Hepatic stellate cell (primary cell): ENCODE measurements around the gene FBXL4.

Experiments
- DNase-seq: peaks from one replicate; pipeline ENCODE4 v3.0.0; 2011; ENCODE audit warnings: low spot score

FBXL4 gene

GRCh38 chr6:98880486-98880885 lies 67.3 kb downstream of the FBXL4 start:
- DNase-seq, result no peak

GRCh38 chr6:98877250-98877649 lies 70.5 kb downstream of the FBXL4 start:
- no peak for DNase-seq

GRCh38 chr6:98875375-98875774 lies 72.4 kb downstream of the FBXL4 start:
- no peak for DNase-seq

GRCh38 chr6:98871821-98872220 lies 75.9 kb downstream of the FBXL4 start:
- DNase-seq, result no peak

- DNase-seq, result no peak
These were observed 76.7 kb downstream of the FBXL4 start for GRCh38 chr6:98871057-98871456.

- no peak for DNase-seq
These were observed 83.2 kb downstream of the FBXL4 start for GRCh38 chr6:98864497-98864896.

- no peak for DNase-seq
These were observed 99.1 kb downstream of the FBXL4 start for GRCh38 chr6:98848539-98849242.

GRCh38 chr6:98847779-98848538 lies 99.8 kb downstream of the FBXL4 start:
- no peak for DNase-seq

- no peak for DNase-seq
These were observed 100.3 kb downstream of the FBXL4 start for GRCh38 chr6:98847416-98847778.

- no peak for DNase-seq
These were observed 101.7 kb downstream of the FBXL4 start for GRCh38 chr6:98846021-98846380.

GRCh38 chr6:98845211-98846020 lies 102.3 kb downstream of the FBXL4 start:
- DNase-seq, result peak; percentile 87

- DNase-seq, result no peak
These were observed 103.2 kb downstream of the FBXL4 start for GRCh38 chr6:98844244-98845210.

GRCh38 chr6:98843271-98844243 lies 104.2 kb downstream of the FBXL4 start:
- DNase-seq, result no peak

GRCh38 chr6:98842342-98843180 lies 105.2 kb downstream of the FBXL4 start:
- no peak for DNase-seq

GRCh38 chr6:98841621-98842341 lies 106.0 kb downstream of the FBXL4 start:
- no peak for DNase-seq

GRCh38 chr6:98840996-98841513 lies 106.7 kb downstream of the FBXL4 start:
- DNase-seq, result no peak

GRCh38 chr6:98840385-98840784 lies 107.4 kb downstream of the FBXL4 start:
- no peak for DNase-seq

- no peak for DNase-seq
These were observed 107.9 kb downstream of the FBXL4 start for GRCh38 chr6:98839781-98840361.
